CD4-positive, alpha-beta memory T cell (primary cell): Measurements from ENCODE around the gene CENATAC. TPM values are rescaled to one million over a fixed set of nuclear protein-coding genes. Genes with fewer than 3 reads are reported as not detected.
A peak's percentile ranks its signal among the peaks of the same experiment; 100 is the strongest.
"Not testable (repeated sequence)": the region's sequence is repeated elsewhere in the genome, so short reads cannot be mapped to it uniquely, and the experiment has no call there.

Source experiments
- CTCF ChIA-PET: fragments of 350-600 bp; sonication (Branson Sonifier 250); formaldehyde crosslinking; loops from one replicate; lab custom pipeline; 2021; ENCODE audit warnings: inconsistent platforms; ENCODE audit not compliant: partially characterized antibody; lab: Charles Lee
- POLR2A ChIA-PET: fragments of 350-600 bp; sonication (Branson Sonifier 250); formaldehyde crosslinking; loops from one replicate; lab custom pipeline; 2021; ENCODE audit not compliant: partially characterized antibody; lab: Charles Lee
- DNase-seq, 5 donors: peaks; one replicate each; pipeline versions ENCODE4 v3.0.0 to v3.0.0-alpha.2; 2020 to 2022; ENCODE audit warnings: mixed read lengths in 1 of 5
- H3K27ac ChIP-seq: one replicate; pipeline ENCODE4 v1.7.0; 2013; ENCODE audit warnings: low read depth, low read length
- H3K27me3 ChIP-seq: 2 replicates; pipeline ENCODE4 v1.7.0; 2013; ENCODE audit warnings: mild to moderate bottlenecking, low read length, moderate library complexity; ENCODE audit not compliant: insufficient read depth
- H3K36me3 ChIP-seq: 2 replicates; pipeline ENCODE4 v1.7.0; 2013; ENCODE audit warnings: mild to moderate bottlenecking, low read length, moderate library complexity; ENCODE audit not compliant: insufficient read depth
- H3K4me1 ChIP-seq: 2 replicates; pipeline ENCODE4 v1.7.0; 2013; ENCODE audit warnings: mild to moderate bottlenecking, low read length, moderate library complexity; ENCODE audit not compliant: insufficient read depth
- H3K4me3 ChIP-seq, 2 donors: one replicate each; pipeline ENCODE4 v1.7.0; 2013; ENCODE audit warnings: low read length in 2 of 2, mild to moderate bottlenecking in 1 of 2
- H3K9me3 ChIP-seq, 2 donors: one replicate each; pipeline ENCODE4 v1.7.0; 2013; ENCODE audit warnings: low read length in 2 of 2, control low read depth in 1 of 2; ENCODE audit not compliant: control insufficient read depth in 1 of 2
- H3K27ac Mint-ChIP-seq, 7 donors: one replicate each; pipeline ENCODE4 v1.8.0; 2020 to 2021; ENCODE audit warnings: mixed read lengths in 7 of 7, mild to moderate bottlenecking in 6 of 7, inconsistent platforms in 3 of 7, moderate library complexity in 3 of 7
- H3K27me3 Mint-ChIP-seq, 2 donors: one replicate each; pipeline ENCODE4 v1.8.0; 2020 to 2021; ENCODE audit warnings: mixed read lengths in 2 of 2
- H3K36me3 Mint-ChIP-seq, 2 donors: one replicate each; pipeline ENCODE4 v1.8.0; 2020 to 2021; ENCODE audit warnings: mixed read lengths in 2 of 2, inconsistent platforms in 1 of 2, mild to moderate bottlenecking in 1 of 2
- H3K4me1 Mint-ChIP-seq, 4 donors: one replicate each; pipeline ENCODE4 v1.8.0; 2020 to 2021; ENCODE audit warnings: mixed read lengths in 4 of 4, mild to moderate bottlenecking in 1 of 4
- H3K4me3 Mint-ChIP-seq, 8 donors: one replicate each; pipeline ENCODE4 v1.8.0; 2020 to 2021; ENCODE audit warnings: mixed read lengths in 8 of 8, mild to moderate bottlenecking in 7 of 8, moderate library complexity in 6 of 8, inconsistent platforms in 3 of 8
- H3K9me3 Mint-ChIP-seq, 8 donors: one replicate each; pipeline ENCODE4 v1.8.0; 2020 to 2021; ENCODE audit warnings: mixed read lengths in 8 of 8, mild to moderate bottlenecking in 5 of 8, inconsistent platforms in 3 of 8, moderate library complexity in 1 of 8
- intact Hi-C: fragments of 100-400 bp; cut with micrococcal nuclease; formaldehyde crosslinking; loops from one replicate; pipeline ENCODE4 v1.15.1; 2023
- polyA plus RNA-seq, 2 donors: library from polyadenylated mRNA; unstranded; fragments of 300-500 nt; fragmentation: Illumina TruSeq; gene quantifications; one replicate each; pipeline ENCODE4 v1.2.3, GENCODE V29; 2021
- total RNA-seq, 2 experiments: library from RNA; stranded (reverse); gene quantifications; one replicate each; pipeline ENCODE4 v1.2.3, GENCODE V29; 2021

CENATAC gene
- total and polyA plus RNA-seq, 4 experiments from 2014 or later: 13.3 to 114 (median 62.9) TPM

DNA sequence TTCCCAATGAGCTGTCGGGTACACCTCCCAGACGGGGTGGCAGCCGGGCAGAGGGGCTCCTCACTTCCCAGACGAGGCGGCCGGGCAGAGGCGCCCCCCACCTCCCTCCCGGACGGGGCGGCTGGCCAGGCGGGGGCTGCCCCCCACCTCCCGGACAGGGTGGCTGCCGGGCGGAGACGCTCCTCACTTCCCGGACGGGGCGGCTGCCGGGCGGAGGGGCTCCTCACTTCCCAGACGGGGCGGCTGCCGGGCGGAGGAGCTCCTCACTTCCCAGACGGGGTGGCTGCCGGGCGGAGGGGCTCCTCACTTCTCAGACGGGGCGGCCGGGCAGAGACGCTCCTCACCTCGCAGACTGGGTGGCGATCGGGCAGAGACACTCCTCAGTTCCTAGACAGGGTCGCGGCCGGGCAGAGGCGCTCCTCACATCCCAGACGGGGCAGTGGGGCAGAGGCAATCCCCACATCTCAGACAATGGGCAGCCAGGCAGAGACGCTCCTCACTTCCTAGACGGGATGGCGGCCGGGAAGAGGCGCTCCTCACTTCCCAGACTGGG, 6.4 kb upstream of the CENATAC start:
- H3K9me3 Mint-ChIP-seq, intact Hi-C loops, H3K9me3 ChIP-seq, H3K27me3 Mint-ChIP-seq, H3K27ac ChIP-seq, CTCF ChIA-PET, H3K27me3 ChIP-seq, H3K4me3 Mint-ChIP-seq, H3K36me3 Mint-ChIP-seq, H3K27ac Mint-ChIP-seq, DNase-seq, POLR2A ChIA-PET, H3K36me3 ChIP-seq, H3K4me1 ChIP-seq, H3K4me3 ChIP-seq: not testable (repeated sequence)
- peaks cover 4 to 11% (median 8%) of the 10 kb centered on the region in 4 donors for H3K4me1 Mint-ChIP-seq

DNA sequence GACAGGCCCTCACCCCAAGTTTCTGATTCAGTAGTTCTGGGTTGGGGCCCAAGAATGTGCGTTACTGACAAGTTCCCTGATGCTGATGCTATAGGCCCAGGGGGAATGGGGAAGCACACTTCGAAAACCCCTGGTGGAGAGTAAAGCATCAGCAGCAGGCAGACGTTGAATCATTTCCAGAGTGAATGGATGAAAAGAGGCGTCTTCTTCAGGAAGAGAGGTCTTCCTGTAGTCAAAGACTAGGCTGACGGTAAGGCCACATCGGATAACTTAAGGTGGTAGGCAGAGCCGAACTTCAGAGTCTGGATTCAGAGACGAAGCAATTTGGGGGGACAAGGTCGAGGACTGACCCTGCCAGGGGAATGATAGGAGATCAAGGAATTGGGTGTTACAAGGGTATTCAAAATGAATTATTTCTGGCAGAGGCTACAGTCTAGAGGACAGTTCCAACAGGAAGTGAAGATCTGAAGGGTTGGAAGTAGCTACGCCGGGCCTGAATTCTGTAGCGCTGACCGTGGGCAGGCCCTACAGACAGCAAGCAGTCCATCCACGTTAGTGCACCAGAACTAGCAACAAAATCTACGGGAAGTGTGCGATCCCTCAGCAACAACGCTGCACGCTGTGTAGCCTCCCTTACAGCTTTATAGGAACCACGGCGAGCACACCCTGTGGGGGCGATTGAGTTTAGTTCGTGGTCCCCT, 862 bp upstream of the CENATAC start:
- ChIA-PET POLR2A (interaction anchor here (0.5 to 10.4 kb wide), 27 partner anchors 13 to 561 kb away, joined by 3 to 170 read pairs (median 4); partner anchors contain the start of genes BCL9L, C2CD2L, CXCR5 and DDX6), CTCF (interaction anchor here (0.5 to 1.6 kb wide), 10 partner anchors 22 to 408 kb away, joined by 3 to 5 read pairs (median 3); partner anchors contain the start of genes HMBS, RPS25, SLC37A4 and TRAPPC4)
- Mint-ChIP-seq H3K27ac (peak overlapping the region; percentile 90 to 99 (median 94)), H3K4me3 (peak overlapping the region; percentile 87 to 99 (median 98)), H3K36me3 (peaks cover 7 to 42% of the 10 kb centered on the region in 2 donors), H3K4me1 (peaks cover 18 to 49% (median 34%) of the 10 kb centered on the region in 4 donors), H3K9me3 (peaks cover 0 to 3% (median 0%) of the 10 kb centered on the region in 8 donors), H3K27me3 (no peaks in the 10 kb centered on the region)
- no peaks in the 10 kb centered on the region for H3K9me3 ChIP-seq
- peak; percentile 37 to 74 (median 42) for DNase-seq
- H3K4me1 ChIP-seq: peaks cover 24% of the 10 kb centered on the region
- intact Hi-C loops: loop anchor here (5.0 kb wide), 1 partner anchor 55 kb away; no protein-coding TSS in a partner anchor
- H3K27me3 ChIP-seq: no peaks in the 10 kb centered on the region
- peak overlapping the region; percentile 87 to 99 for H3K4me3 ChIP-seq
- H3K27ac ChIP-seq: peak overlapping the region; percentile 75
- peaks cover 11% of the 10 kb centered on the region for H3K36me3 ChIP-seq

DNA sequence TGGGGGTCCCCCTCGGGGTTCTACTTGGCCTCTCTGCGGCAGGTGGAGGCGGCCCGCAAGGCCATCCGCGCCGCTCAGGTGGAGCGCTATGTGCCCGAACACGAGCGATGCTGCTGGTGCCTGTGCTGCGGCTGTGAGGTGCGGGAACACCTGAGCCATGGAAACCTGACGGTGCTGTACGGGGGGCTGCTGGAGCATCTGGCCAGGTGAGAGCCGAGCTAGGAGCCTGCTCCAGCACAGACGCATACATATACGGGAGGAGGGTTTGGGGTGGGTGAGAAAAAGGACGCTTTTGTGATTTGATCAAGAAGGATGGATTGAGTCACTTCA, 415 bp downstream of the CENATAC start:
- H3K4me3 Mint-ChIP-seq: peak overlapping the region; percentile 87 to 99 (median 98)
- peaks cover 12 to 52% of the 10 kb centered on the region in 2 donors for H3K36me3 Mint-ChIP-seq
- intact Hi-C loops: loop anchor here (1.0 to 5.0 kb wide), 5 partner anchors 20 to 97 kb away; partner anchors contain the start of genes HYOU1, RPS25, SLC37A4 and TRAPPC4
- peak overlapping the region; percentile 90 to 99 (median 95) for H3K27ac Mint-ChIP-seq
- ChIA-PET CTCF (interaction anchor here (1.1 to 1.6 kb wide), 3 partner anchors 20 to 35 kb away, joined by 3 to 5 read pairs (median 3); partner anchors contain the start of genes RPS25 and TRAPPC4), POLR2A (interaction anchor here (0.7 to 10.4 kb wide), 20 partner anchors 18 to 293 kb away, joined by 3 to 170 read pairs (median 5); partner anchors contain the start of genes BCL9L, C2CD2L, DDX6 and DPAGT1)
- peaks cover 21 to 57% (median 36%) of the 10 kb centered on the region in 4 donors for H3K4me1 Mint-ChIP-seq
- Histone ChIP-seq H3K4me3 (peak overlapping the region; percentile 87 to 99), H3K27me3 (no peaks in the 10 kb centered on the region), H3K27ac (peak overlapping the region; percentile 75), H3K9me3 (no peaks in the 10 kb centered on the region), H3K4me1 (peaks cover 24% of the 10 kb centered on the region), H3K36me3 (peaks cover 23% of the 10 kb centered on the region)
- peaks cover 0 to 3% (median 0%) of the 10 kb centered on the region in 8 donors for H3K9me3 Mint-ChIP-seq
- H3K27me3 Mint-ChIP-seq: no peaks in the 10 kb centered on the region
- DNase-seq: no peak

DNA sequence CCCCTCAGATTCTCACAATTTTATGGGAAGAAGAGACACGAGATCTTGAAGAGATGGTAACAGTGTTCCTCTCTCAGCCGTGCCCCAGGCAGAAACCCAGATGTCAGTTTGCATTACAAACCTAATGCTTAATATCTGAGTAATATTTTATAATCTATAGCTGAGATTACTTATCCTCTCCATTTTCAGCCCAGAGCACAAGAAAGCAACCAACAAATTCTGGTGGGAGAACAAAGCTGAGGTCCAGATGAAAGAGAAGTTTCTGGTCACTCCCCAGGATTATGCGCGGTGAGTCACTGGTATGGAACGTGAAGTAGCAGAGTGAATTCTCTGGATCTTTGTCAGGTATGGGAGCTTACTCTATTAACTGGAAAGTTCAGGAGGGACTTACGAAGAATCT, 884 bp downstream of the CENATAC start:
- Histone ChIP-seq H3K9me3 (no peaks in the 10 kb centered on the region), H3K36me3 (peaks cover 23% of the 10 kb centered on the region), H3K4me3 (peak overlapping the region; percentile 87 to 99), H3K4me1 (peaks cover 24% of the 10 kb centered on the region), H3K27me3 (no peaks in the 10 kb centered on the region), H3K27ac (peak overlapping the region; percentile 75)
- H3K9me3 Mint-ChIP-seq: peaks cover 0 to 3% (median 0%) of the 10 kb centered on the region in 8 donors
- peak overlapping the region; percentile 87 to 99 (median 98) for H3K4me3 Mint-ChIP-seq
- intact Hi-C loops: loop anchor here (1.0 to 5.0 kb wide), 5 partner anchors 19 to 96 kb away; partner anchors contain the start of genes HYOU1, RPS25, SLC37A4 and TRAPPC4
- peaks cover 13 to 53% of the 10 kb centered on the region in 2 donors for H3K36me3 Mint-ChIP-seq
- H3K4me1 Mint-ChIP-seq: peaks cover 20 to 57% (median 36%) of the 10 kb centered on the region in 4 donors
- peak overlapping the region; percentile 90 to 99 (median 95) for H3K27ac Mint-ChIP-seq
- CTCF ChIA-PET: interaction anchor here (0.5 kb wide), 1 partner anchor 38 kb away, joined by 3 read pairs; no protein-coding TSS in a partner anchor
- DNase-seq: no peak
- POLR2A ChIA-PET: interaction anchor here (0.7 to 10.4 kb wide), 9 partner anchors 17 to 208 kb away, joined by 3 to 170 read pairs (median 9); partner anchors contain the start of genes BCL9L, DDX6, DPAGT1 and HYOU1
- H3K27me3 Mint-ChIP-seq: no peaks in the 10 kb centered on the region

DNA sequence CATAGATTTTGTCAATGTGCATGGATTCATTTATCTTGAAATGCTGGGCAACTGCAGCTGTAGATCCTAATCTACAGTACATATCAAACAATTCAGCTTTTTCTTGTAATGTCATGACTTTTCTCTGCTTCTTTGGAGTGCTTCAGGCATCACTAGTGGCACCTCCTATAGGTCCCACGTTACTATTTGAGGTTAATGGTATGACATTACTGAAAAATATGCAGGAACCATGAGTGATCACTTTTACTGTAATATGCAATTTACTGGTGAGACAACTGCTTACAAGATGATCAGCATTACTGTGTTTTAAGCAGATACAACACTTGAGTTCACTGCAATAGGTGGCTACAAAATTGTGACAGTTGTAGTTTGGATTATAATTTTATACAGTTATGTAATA, 3.0 kb downstream of the CENATAC start:
- ChIA-PET POLR2A (interaction anchor here (10.4 kb wide), 1 partner anchor 15 kb away, joined by 170 read pairs; the partner anchor contains the start of genes RPS25 and TRAPPC4), CTCF (interaction anchor here (1.1 kb wide), 1 partner anchor 24 kb away, joined by 3 read pairs; no protein-coding TSS in a partner anchor)
- Histone ChIP-seq H3K9me3 (no peaks in the 10 kb centered on the region), H3K4me3 (no peak overlapping the region), H3K27ac (no peak overlapping the region), H3K4me1 (peaks cover 24% of the 10 kb centered on the region), H3K36me3 (peaks cover 23% of the 10 kb centered on the region), H3K27me3 (no peaks in the 10 kb centered on the region)
- no peak for DNase-seq
- Mint-ChIP-seq H3K27me3 (no peaks in the 10 kb centered on the region), H3K9me3 (peaks cover 0 to 3% (median 0%) of the 10 kb centered on the region in 8 donors), H3K4me3 (peak overlapping the region in 3 of 8 donors; percentile 40 to 65 (median 52)), H3K4me1 (peaks cover 20 to 55% (median 35%) of the 10 kb centered on the region in 4 donors), H3K36me3 (peaks cover 16 to 57% of the 10 kb centered on the region in 2 donors), H3K27ac (peak overlapping the region in 4 of 7 donors; percentile 24 to 64 (median 45))
- intact Hi-C loops: no loop called here

DNA sequence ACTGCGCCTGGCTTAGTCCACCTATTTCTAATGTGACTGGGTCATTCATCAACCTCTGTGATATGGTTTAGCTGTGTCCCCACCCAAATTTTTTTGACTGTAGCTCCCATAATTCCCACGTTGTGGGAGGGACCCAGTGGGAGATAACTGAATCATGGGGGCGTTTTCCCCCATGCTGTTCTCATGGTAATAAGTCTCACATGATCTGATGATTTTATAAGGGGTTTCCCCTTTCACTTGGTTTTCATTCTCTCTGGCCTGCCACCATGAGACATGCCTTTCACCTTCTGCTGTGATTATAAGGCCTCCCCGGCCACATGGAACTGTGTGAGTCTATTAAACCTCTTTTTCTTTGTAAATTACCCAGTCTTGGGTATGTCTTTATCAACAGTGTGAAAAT, 8.7 kb downstream of the CENATAC start:
- ChIA-PET CTCF (interaction anchor here (0.5 to 0.8 kb wide), 3 partner anchors 77 to 215 kb away, joined by 3 to 4 read pairs (median 3); no protein-coding TSS in a partner anchor), POLR2A (no interaction called here)
- Histone ChIP-seq H3K27me3 (no peaks in the 10 kb centered on the region), H3K9me3 (no peaks in the 10 kb centered on the region), H3K36me3 (peaks cover 27% of the 10 kb centered on the region), H3K4me1 (no peaks in the 10 kb centered on the region), H3K4me3 (no peak overlapping the region), H3K27ac (no peak overlapping the region)
- intact Hi-C loops: no loop called here
- DNase-seq: no peak
- no peak overlapping the region for H3K27ac Mint-ChIP-seq
- no peaks in the 10 kb centered on the region for H3K27me3 Mint-ChIP-seq
- no peak overlapping the region for H3K4me3 Mint-ChIP-seq
- H3K4me1 Mint-ChIP-seq: peaks cover 2 to 8% (median 7%) of the 10 kb centered on the region in 4 donors
- no peaks in the 10 kb centered on the region for H3K9me3 Mint-ChIP-seq
- peaks cover 26 to 59% of the 10 kb centered on the region in 2 donors for H3K36me3 Mint-ChIP-seq
